ENCODE data around the gene HDAC4.

Gene HDAC4

DNA sequence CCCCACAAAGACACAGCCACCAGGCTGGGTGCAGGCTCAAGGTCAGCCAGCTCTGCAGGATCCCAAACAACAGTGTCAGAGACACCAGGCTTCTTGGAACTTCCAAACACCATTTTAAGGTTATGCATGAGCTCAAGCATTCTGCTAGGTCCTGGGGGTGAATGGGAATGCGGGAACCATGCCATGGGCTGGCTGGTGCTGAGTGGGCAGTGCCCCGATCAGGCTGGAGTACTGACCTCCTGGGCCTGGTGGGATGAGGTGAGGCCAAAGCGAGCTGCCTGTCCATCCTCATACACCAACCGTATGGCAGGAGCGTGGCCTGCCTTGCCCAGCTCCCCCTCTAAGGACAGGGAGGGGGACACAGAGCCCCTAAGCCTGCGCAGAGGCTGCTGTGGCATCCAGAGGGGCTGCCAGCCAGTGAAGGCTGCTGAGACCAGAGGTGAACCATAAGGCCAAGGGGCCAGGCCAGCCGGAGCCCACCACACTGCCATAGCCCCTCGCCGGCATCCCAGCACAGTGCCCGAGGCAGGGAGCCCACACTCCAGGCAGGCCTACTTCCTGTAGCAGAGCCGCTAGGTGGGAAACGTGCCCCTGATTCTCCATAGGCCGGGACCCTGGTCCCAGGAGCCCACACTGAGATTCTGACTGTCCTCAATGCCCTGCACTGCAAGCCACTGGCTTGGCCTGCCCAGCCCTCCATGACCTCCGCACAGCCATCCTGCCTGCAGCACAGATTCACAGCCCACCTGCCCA is 135.0 kb downstream of the HDAC4 start:
- no peak for DNase-seq (ENCODE audit: low spot score)

- peak; percentile 74 for DNase-seq (ENCODE audit: low spot score)
These were observed 135.8 kb downstream of the HDAC4 start for GRCh38 chr2:239264838-239265651.

DNA sequence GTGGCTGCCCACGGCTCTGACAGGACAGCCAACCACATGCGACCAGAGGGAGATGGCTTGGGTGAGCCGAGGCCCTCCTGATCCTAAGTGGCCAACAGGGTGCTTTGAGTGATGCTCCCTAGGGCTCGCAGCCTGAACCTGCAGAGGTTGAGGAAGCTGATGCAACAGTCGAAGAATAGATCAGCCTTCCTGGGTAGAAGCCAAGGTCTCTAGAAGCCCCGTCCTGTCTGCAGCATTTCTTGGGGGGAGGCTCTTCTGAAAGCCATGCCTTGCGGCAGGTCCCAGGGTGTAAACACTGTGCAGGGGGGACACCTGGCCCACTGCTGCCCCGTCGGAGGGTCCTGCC is 136.4 kb downstream of the HDAC4 start:
- DNase-seq (ENCODE audit: low spot score) = no peak

- no peak for DNase-seq (ENCODE audit: low spot score)
These were observed 136.9 kb downstream of the HDAC4 start for GRCh38 chr2:239263669-239264491.

DNA sequence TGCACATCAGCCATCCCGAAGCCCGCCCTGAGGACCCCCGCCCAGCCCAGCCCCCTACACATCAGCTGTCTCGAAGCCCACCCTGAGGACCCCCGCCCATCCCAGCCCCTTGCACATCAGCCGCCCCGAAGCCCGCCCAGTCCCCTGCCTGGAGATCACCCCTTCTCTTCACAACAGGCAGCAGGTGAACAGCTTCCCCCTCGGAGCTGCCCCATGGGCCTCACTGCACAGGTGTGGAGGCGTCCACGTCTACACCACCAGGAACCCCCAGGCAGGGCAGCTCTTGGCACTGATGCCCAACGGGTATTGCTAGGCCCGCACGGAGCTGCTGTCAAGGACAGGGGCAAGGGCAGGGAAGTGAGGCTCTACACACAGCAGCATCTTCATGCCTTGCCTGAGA is 137.6 kb downstream of the HDAC4 start:
- no peak for DNase-seq (ENCODE audit: low spot score)

DNA sequence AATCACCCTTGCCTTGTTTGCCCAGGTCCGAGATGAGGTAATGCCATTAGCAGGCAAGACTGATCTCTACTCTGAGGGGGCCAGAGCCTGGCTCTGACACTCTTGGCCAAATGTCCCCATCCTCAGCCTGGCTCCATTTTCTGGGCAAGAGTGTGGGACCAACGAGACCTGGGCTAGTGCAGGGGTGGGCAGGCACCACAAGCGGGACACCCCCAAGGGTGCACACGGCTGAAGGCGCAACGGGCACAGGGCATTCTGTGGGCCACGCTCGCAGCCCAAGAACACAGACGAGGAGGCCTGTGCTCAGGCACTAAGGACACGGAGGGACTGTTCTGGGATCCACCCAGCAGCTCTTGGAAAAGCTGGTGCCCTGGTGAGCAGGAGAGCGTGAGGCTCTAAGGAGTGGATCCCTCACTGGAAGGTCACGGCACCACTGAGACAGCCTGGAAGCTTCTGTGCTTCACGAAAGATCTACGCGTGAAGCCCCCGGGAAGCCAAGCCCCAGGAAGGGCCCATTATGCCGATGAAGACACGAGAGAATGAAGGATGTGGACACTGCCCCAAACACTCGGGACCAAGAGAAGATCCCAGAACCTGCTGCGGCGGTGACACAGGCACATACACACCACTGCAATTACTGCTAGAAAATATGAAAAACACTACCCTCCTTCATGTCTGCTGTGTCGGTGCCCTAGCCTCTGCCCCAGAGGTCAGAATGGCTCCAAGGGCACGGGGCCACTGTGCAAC is 138.2 kb downstream of the HDAC4 start:
- DNase-seq (ENCODE audit: low spot score) = no peak

GRCh38 chr2:239261796-239262483 is 138.9 kb downstream of the HDAC4 start:
- no peak for DNase-seq (ENCODE audit: low spot score)

DNA sequence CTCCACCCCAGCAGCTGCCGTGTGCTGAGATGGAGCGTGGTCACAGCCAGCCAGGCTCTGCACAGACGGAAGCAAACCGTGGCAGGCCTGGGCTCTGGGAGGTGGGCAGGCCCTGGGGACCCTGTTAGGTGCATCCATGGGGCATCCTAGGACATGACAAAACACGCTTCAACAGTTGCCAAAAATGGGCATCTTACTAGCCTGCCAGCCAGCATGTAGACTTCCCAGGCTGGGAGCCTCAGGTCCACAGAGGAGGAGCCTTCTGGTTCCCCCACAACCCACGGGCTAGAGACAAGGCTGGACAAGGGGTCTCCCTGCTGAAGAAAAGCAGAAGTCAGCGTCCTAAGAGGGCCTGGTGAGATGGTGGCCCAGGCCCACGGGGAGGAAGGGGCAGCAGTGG is 139.5 kb downstream of the HDAC4 start:
- DNase-seq (ENCODE audit: low spot score) = no peak

DNA sequence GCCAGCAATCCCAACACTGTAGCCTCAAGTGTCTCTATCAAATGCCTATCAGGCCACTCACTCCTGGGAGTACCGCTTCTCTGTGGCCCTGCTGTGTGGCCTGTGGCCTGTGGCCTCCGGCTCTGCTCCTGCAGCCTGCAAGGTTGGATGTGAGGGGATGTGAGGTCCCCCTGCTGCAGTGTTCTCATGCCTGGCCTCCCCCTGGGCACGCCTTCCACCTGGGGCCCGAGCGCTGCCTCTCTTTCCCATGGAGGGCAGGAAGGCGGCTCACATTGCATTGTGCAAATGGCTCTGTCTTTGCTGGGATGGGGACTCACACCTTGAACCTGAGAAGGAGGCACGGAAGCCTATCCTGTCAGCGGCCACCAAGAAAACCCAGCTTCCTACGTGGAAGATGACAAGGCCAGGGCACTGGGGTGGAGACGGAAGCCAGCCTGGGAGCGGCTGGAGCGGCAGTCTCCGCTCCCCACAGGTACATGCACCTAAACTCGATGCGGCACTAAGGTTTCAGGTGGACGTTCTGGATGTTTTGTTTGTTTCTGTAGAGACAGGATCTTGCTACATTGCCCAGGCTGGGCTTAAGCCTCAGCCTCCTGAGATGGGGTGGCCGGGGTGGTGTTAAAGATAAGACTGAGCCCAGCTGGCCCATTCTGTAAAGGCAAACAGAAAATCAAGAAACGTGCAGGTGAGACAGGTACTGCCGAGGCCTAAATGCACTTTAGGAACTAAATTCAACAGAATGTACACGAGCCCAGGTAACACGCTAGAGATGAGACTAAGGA is 140.1 kb downstream of the HDAC4 start:
- no peak for DNase-seq (ENCODE audit: low spot score)

- DNase-seq (ENCODE audit: low spot score) = no peak
These were observed 141.1 kb downstream of the HDAC4 start for GRCh38 chr2:239259603-239260298.

DNA sequence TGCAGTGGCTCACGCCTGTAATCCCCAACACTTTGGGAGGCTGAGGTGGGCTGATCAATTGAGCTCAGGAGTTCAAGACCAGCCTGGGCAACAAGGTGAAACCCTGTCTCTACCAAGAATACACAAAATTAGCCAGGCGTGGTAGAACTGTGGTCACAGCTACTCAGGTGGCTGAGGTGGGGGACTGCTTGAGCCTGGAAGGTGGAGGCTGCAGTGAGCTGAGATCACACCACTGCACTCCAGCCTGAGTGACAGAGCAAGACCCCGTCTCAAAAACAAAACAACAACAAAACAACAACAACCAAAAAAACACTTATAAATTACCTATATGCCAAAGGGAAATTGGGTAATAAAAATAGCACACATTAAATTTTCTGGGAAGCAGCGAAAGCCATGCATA is 141.6 kb downstream of the HDAC4 start:
- no peak for DNase-seq (ENCODE audit: low spot score)

DNA sequence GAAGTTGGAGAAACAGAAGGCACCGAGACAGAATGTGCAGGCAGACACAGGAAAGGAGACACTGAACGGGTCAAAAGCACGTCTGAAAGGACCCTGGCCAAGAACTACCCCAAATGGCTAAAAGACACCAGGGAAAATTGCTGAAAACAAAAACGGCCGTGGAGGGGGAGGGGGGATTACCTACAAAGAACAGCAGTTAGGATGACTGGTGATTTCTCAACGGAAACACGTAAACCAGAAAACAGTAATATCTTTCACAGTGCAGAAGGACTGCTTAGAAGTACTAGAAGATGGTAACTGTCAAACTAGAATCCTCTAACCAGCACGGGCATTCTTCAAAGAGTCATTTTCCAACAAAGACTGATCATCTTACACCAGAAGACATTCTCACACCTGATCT is 142.6 kb downstream of the HDAC4 start:
- DNase-seq (ENCODE audit: low spot score) = no peak

- DNase-seq (ENCODE audit: low spot score) = peak; percentile 81
These were observed 143.3 kb downstream of the HDAC4 start for GRCh38 chr2:239257511-239257937.

DNA sequence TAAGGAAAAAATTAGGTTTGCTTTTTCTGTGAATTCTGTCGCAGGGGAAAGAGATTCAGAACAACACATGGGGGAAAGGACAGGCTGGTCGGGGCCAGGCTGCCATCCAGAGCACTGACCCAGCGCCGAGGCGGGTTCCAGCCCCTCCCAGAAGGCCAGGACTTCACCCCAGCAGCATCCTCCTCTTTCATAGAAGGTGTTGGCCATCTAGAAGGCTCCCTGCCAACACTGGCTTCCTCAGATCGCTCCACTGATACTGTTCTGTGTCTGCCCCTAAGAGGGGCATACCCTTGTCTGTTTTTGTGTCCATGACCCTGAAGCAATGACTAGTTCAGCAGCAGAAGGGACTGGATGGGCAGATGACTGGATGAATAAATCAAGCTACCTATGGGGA is 144.5 kb downstream of the HDAC4 start:
- DNase-seq (ENCODE audit: low spot score) = no peak

- no peak for DNase-seq (ENCODE audit: low spot score)
These were observed 145.0 kb downstream of the HDAC4 start for GRCh38 chr2:239255628-239256349.

DNA sequence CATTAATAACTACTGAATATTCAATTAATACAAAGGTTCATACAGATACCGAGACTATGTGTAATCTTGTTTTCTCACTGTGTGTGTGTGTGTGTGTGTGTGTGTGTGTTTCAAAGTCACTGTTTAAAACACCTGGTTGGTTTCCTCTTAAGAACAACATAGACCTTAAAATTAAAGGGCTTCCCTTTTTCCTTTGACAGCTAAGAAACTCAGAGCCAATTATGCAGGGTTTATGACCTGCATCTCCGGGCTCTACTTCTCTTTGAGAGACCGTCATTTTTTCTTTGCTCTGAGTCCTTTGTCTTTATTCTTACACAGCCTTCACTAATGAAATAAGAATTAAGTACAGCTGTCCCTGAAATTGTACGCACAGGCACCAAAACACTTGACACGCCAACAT is 145.6 kb downstream of the HDAC4 start:
- DNase-seq (ENCODE audit: low spot score) = no peak

- DNase-seq (ENCODE audit: low spot score) = no peak
These were observed 147.0 kb downstream of the HDAC4 start for GRCh38 chr2:239253701-239254436.

- no peak for DNase-seq (ENCODE audit: low spot score)
These were observed 147.6 kb downstream of the HDAC4 start for GRCh38 chr2:239253264-239253663.

DNA sequence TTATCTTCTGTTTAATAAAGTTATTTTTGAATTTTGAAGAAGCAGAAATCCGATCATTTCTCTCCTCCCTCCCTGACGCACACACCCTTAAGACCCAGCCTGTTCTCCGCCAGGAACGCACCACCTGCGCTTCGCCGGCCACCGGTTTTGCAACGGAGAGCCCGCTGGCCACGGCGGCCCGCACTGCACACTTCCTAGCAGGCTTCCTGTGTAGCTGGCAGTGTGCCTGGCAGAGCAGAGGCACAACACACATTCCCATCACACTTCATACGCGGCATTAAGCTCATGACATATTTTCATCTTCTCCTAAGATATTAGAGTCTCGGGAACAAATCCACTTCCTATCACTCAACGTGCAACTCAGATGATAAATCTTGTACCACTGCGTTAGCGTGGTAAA is 148.0 kb downstream of the HDAC4 start:
- DNase-seq (ENCODE audit: low spot score) = peak; percentile 52
